Measurements from ENCODE around the gene ALOX5.
A peak's percentile ranks its signal among the peaks of the same experiment; 100 is the strongest.
"Not testable (repeated sequence)": the region's sequence is repeated elsewhere in the genome, so short reads cannot be mapped to it uniquely, and the experiment has no call there.

Gene ALOX5

DNA sequence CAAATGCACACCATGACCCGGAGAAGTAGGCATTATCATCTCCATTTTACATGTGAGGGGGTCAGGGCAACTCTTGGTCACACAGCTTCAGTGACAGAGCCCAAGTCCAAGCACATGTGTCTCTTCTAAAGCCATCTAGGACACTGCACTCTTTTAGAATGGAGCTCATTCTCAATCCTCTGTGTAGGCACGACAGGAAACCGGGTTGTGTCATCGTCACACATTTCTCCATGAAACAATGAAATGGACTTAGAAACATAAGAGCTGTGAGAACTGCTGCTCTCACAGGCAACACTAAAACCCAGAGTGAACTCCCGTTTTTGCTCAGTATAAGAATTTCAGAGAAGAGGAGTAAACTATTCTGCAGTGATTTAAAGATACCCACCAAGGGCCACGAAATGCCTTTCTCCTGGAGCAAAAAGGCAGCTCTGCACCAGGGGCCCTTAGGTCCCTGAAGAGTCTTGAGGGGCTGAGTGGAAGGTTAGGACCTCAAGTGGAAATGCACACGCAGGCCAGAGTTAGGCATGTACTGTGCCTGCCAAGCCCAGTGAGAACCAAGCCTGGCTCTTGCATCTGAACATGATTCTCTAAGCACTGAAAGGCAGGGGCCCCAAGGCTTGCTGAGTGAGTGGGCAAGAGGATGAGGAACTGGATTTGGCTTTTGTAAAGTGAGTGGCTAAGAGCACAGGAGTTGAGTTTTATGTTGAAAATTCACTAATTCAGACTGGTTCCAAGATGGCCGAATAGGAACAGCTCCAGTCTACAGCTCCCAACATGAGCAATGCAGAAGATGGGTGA lies 13.3 kb downstream of the ALOX5 start:
- WGBS (ENCODE audit: insufficient coverage), result 96% methylated on average over 8 of the region's 8 CpGs
- Histone ChIP-seq H3K4me1 (ENCODE audit: control extremely low read depth in 1 of 4, control insufficient read depth in 4 of 4, insufficient read depth in 4 of 4, low read length in 3 of 4) (peaks cover 0 to 19% (median 5%) of the 10 kb centered on the region in 4 experiments), H3K9me3 (ENCODE audit: control extremely low read depth in 1 of 5, control insufficient read depth in 4 of 5, insufficient read depth in 2 of 5, low read depth in 1 of 5, low read length in 4 of 5) (peaks cover 0 to 4% (median 0%) of the 10 kb centered on the region in 5 experiments), H3K27me3 (replicated peaks in 2 of 5; ENCODE audit: control insufficient read depth in 4 of 5, insufficient read depth in 5 of 5, low read length in 4 of 5) (no peaks in the 10 kb centered on the region), H3K4me3 (ENCODE audit: control insufficient read depth in 1 of 7, extremely low read depth in 1 of 7, insufficient read depth in 4 of 7, low read depth in 2 of 7, low read length in 6 of 7) (no peak overlapping the region), H3K36me3 (ENCODE audit: control insufficient read depth in 4 of 4, insufficient read depth in 4 of 4, low read length in 3 of 4) (no peaks in the 10 kb centered on the region), H3K27ac (ENCODE audit: insufficient read depth in 1 of 2, low read depth in 1 of 2, low read length in 2 of 2, poor library complexity in 1 of 2, severe bottlenecking in 2 of 2) (no peak overlapping the region)
- no peak for DNase-seq
- CTCF ChIA-PET, result interaction anchor here (1.5 to 1.7 kb wide), 2 partner anchors 10 to 34 kb away, joined by 4 to 6 read pairs; no protein-coding TSS in a partner anchor
- POLR2A ChIA-PET, result no interaction called here

DNA sequence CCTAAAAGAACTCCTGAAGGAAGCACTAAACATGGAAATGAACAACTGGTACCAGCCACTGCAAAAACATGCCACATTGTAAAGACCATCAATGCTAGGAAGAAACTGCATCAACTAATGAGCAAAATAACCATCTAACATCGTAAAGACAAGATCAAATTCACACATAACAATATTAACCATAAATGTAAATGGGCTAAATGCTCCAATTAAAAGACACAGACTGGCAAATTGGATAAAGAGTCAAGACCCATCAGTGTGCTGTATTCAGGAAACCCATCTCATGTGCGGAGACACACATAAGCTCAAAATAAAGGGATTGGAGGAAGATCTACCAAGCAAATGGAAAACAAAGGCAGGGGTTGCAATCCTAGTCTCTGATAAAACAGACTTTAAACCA lies 15.7 kb downstream of the ALOX5 start:
- POLR2A ChIA-PET; H3K4me3 ChIP-seq (ENCODE audit: control insufficient read depth in 1 of 7, extremely low read depth in 1 of 7, insufficient read depth in 4 of 7, low read depth in 2 of 7, low read length in 6 of 7); H3K9me3 ChIP-seq (ENCODE audit: control extremely low read depth in 1 of 5, control insufficient read depth in 4 of 5, insufficient read depth in 2 of 5, low read depth in 1 of 5, low read length in 4 of 5); H3K4me1 ChIP-seq (ENCODE audit: control extremely low read depth in 1 of 4, control insufficient read depth in 4 of 4, insufficient read depth in 4 of 4, low read length in 3 of 4); CTCF ChIA-PET; DNase-seq; H3K36me3 ChIP-seq (ENCODE audit: control insufficient read depth in 4 of 4, insufficient read depth in 4 of 4, low read length in 3 of 4); H3K27ac ChIP-seq (ENCODE audit: insufficient read depth in 1 of 2, low read depth in 1 of 2, low read length in 2 of 2, poor library complexity in 1 of 2, severe bottlenecking in 2 of 2); H3K27me3 ChIP-seq (replicated peaks in 2 of 5; ENCODE audit: control insufficient read depth in 4 of 5, insufficient read depth in 5 of 5, low read length in 4 of 5): not testable (repeated sequence)
- no CpG with 5 or more reads among the region's 2 CpGs for WGBS (ENCODE audit: insufficient coverage)

DNA sequence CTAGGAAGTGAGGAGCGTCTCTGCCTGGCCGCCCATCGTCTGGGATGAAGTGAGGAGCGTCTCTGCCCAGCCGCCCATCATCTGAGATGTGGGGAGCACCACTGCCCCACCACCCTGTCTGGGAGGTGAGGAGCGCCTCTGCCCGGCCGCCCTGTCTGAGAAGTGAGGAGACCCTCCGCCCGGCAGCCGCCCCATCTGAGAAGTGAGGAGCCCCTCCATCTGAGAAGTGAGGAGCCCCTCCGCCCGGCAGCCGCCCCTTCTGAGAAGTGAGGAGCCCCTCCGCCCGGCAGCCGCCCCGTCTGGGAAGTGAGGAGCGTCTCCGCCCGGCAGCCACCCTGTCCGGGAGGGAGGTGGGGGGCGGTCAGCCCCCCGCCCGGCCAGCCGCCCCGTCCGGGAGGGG lies 17.6 kb downstream of the ALOX5 start:
- H3K27ac ChIP-seq (ENCODE audit: insufficient read depth in 1 of 2, low read depth in 1 of 2, low read length in 2 of 2, poor library complexity in 1 of 2, severe bottlenecking in 2 of 2); CTCF ChIA-PET; POLR2A ChIA-PET; H3K36me3 ChIP-seq (ENCODE audit: control insufficient read depth in 4 of 4, insufficient read depth in 4 of 4, low read length in 3 of 4); H3K4me1 ChIP-seq (ENCODE audit: control extremely low read depth in 1 of 4, control insufficient read depth in 4 of 4, insufficient read depth in 4 of 4, low read length in 3 of 4); H3K27me3 ChIP-seq (replicated peaks in 2 of 5; ENCODE audit: control insufficient read depth in 4 of 5, insufficient read depth in 5 of 5, low read length in 4 of 5); DNase-seq; H3K4me3 ChIP-seq (ENCODE audit: control insufficient read depth in 1 of 7, extremely low read depth in 1 of 7, insufficient read depth in 4 of 7, low read depth in 2 of 7, low read length in 6 of 7): not testable (repeated sequence)
- 98% methylated on average over 5 of the region's 28 CpGs for WGBS (ENCODE audit: insufficient coverage)
- H3K9me3 ChIP-seq (ENCODE audit: control extremely low read depth in 1 of 5, control insufficient read depth in 4 of 5, insufficient read depth in 2 of 5, low read depth in 1 of 5, low read length in 4 of 5), result peaks cover 0 to 10% (median 3%) of the 10 kb centered on the region in 5 experiments

DNA sequence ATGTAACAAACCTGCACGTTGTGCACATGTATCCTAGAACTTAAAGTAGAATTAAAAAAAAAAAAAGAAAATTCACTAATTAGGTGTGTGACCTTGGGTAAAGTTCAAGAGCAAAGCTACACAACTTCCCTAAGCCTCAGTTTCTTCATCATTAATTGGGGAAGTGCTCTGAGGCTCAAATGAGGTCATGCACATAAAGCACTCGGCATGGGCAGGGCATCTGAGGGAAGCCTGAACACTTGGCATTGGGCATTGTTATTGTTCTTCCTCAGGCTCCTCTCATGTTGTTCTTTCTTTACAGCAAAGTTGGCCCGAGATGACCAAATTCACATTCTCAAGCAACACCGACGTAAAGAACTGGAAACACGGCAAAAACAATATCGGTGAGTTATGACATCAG lies 21.5 kb downstream of the ALOX5 start:
- ChIA-PET CTCF (no interaction called here), POLR2A (no interaction called here)
- no peak for DNase-seq
- Histone ChIP-seq H3K4me3 (ENCODE audit: control insufficient read depth in 1 of 7, extremely low read depth in 1 of 7, insufficient read depth in 4 of 7, low read depth in 2 of 7, low read length in 6 of 7) (no peak overlapping the region), H3K27ac (ENCODE audit: insufficient read depth in 1 of 2, low read depth in 1 of 2, low read length in 2 of 2, poor library complexity in 1 of 2, severe bottlenecking in 2 of 2) (no peak overlapping the region), H3K4me1 (ENCODE audit: control extremely low read depth in 1 of 4, control insufficient read depth in 4 of 4, insufficient read depth in 4 of 4, low read length in 3 of 4) (no peaks in the 10 kb centered on the region), H3K9me3 (ENCODE audit: control extremely low read depth in 1 of 5, control insufficient read depth in 4 of 5, insufficient read depth in 2 of 5, low read depth in 1 of 5, low read length in 4 of 5) (peaks cover 0 to 10% (median 3%) of the 10 kb centered on the region in 5 experiments), H3K36me3 (ENCODE audit: control insufficient read depth in 4 of 4, insufficient read depth in 4 of 4, low read length in 3 of 4) (no peaks in the 10 kb centered on the region), H3K27me3 (replicated peaks in 2 of 5; ENCODE audit: control insufficient read depth in 4 of 5, insufficient read depth in 5 of 5, low read length in 4 of 5) (no peaks in the 10 kb centered on the region)
- WGBS (ENCODE audit: insufficient coverage), result 96% methylated on average over 6 of the region's 7 CpGs

DNA sequence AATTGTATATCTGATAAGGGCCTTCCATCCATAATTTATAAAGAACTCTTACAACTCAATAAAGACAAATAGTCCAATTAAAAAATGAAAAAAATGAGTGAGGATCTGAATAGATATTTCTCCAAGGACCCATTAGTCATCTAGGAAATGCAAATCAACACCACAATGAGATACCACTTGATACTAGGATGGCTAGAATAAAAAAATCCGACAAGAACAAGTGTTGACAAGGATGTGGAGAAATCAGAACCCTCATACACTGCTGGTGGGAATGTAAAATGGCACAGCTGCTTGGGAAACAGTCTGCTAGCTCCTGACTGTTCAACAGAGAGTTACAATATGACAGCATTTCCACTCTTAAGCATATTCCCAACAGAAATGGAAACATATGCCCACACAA lies 24.6 kb downstream of the ALOX5 start:
- Histone ChIP-seq H3K27me3 (replicated peaks in 2 of 5; ENCODE audit: control insufficient read depth in 4 of 5, insufficient read depth in 5 of 5, low read length in 4 of 5) (no peaks in the 10 kb centered on the region), H3K36me3 (ENCODE audit: control insufficient read depth in 4 of 4, insufficient read depth in 4 of 4, low read length in 3 of 4) (no peaks in the 10 kb centered on the region), H3K9me3 (ENCODE audit: control extremely low read depth in 1 of 5, control insufficient read depth in 4 of 5, insufficient read depth in 2 of 5, low read depth in 1 of 5, low read length in 4 of 5) (peaks cover 0 to 10% (median 3%) of the 10 kb centered on the region in 5 experiments), H3K4me1 (ENCODE audit: control extremely low read depth in 1 of 4, control insufficient read depth in 4 of 4, insufficient read depth in 4 of 4, low read length in 3 of 4) (peaks cover 4 to 8% (median 7%) of the 10 kb centered on the region in 4 experiments), H3K27ac (ENCODE audit: insufficient read depth in 1 of 2, low read depth in 1 of 2, low read length in 2 of 2, poor library complexity in 1 of 2, severe bottlenecking in 2 of 2) (no peak overlapping the region), H3K4me3 (ENCODE audit: control insufficient read depth in 1 of 7, extremely low read depth in 1 of 7, insufficient read depth in 4 of 7, low read depth in 2 of 7, low read length in 6 of 7) (no peak overlapping the region)
- CTCF ChIA-PET, result no interaction called here
- POLR2A ChIA-PET, result no interaction called here
- no peak for DNase-seq
- no CpG with 5 or more reads among the region's 1 CpG for whole genome bisulfite sequencing (ENCODE audit: insufficient coverage)

DNA sequence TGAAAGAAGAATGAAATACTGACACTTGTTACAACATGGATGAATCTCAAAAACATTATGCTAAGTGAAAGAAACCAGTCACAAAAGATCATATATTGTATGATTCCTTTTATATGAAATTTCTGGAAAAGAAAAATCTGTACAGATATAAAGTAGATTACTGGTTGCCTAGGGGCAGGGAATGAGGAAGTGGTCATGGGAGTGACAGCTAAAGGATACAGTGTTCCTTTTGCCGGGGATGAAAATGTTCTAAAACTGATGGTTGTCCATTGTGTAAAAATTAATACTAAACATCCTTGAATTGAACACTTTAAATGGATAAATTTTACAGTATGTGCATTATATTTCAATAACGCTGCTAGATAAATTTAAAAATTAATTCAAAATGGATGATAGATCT lies 25.1 kb downstream of the ALOX5 start:
- no CpG with 5 or more reads among the region's 2 CpGs for WGBS (ENCODE audit: insufficient coverage)
- CTCF ChIA-PET, result no interaction called here
- Histone ChIP-seq H3K9me3 (ENCODE audit: control extremely low read depth in 1 of 5, control insufficient read depth in 4 of 5, insufficient read depth in 2 of 5, low read depth in 1 of 5, low read length in 4 of 5) (peaks cover 0 to 10% (median 3%) of the 10 kb centered on the region in 5 experiments), H3K27ac (ENCODE audit: insufficient read depth in 1 of 2, low read depth in 1 of 2, low read length in 2 of 2, poor library complexity in 1 of 2, severe bottlenecking in 2 of 2) (no peak overlapping the region), H3K4me1 (ENCODE audit: control extremely low read depth in 1 of 4, control insufficient read depth in 4 of 4, insufficient read depth in 4 of 4, low read length in 3 of 4) (peaks cover 9 to 12% (median 11%) of the 10 kb centered on the region in 4 experiments), H3K36me3 (ENCODE audit: control insufficient read depth in 4 of 4, insufficient read depth in 4 of 4, low read length in 3 of 4) (no peaks in the 10 kb centered on the region), H3K27me3 (replicated peaks in 2 of 5; ENCODE audit: control insufficient read depth in 4 of 5, insufficient read depth in 5 of 5, low read length in 4 of 5) (no peaks in the 10 kb centered on the region), H3K4me3 (ENCODE audit: control insufficient read depth in 1 of 7, extremely low read depth in 1 of 7, insufficient read depth in 4 of 7, low read depth in 2 of 7, low read length in 6 of 7) (no peak overlapping the region)
- POLR2A ChIA-PET, result no interaction called here
- DNase-seq, result peak in 2 of 3 donors; percentile 36 to 52

DNA sequence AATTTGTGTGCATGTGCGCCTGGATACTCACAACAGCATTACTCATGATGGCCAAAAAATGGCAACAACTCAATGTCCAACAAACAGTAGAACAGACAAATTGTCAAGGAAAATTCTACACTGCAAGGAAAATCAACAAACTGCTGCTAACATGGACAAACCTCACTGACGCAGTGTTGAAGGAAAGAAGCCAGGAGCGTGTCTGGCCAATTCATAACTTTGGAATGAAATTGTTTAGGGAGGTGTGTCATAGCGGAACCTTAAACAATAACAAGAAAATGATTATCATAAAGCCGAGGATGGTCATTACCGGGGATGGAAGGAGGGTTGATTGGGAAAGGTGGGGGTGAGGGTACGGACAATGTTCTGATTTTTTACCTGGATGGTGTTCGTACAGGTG lies 29.1 kb downstream of the ALOX5 start:
- Histone ChIP-seq H3K27ac (ENCODE audit: insufficient read depth in 1 of 2, low read depth in 1 of 2, low read length in 2 of 2, poor library complexity in 1 of 2, severe bottlenecking in 2 of 2) (no peak overlapping the region), H3K4me1 (ENCODE audit: control extremely low read depth in 1 of 4, control insufficient read depth in 4 of 4, insufficient read depth in 4 of 4, low read length in 3 of 4) (peaks cover 18 to 30% (median 24%) of the 10 kb centered on the region in 4 experiments), H3K36me3 (ENCODE audit: control insufficient read depth in 4 of 4, insufficient read depth in 4 of 4, low read length in 3 of 4) (no peaks in the 10 kb centered on the region), H3K4me3 (ENCODE audit: control insufficient read depth in 1 of 7, extremely low read depth in 1 of 7, insufficient read depth in 4 of 7, low read depth in 2 of 7, low read length in 6 of 7) (no peak overlapping the region), H3K9me3 (ENCODE audit: control extremely low read depth in 1 of 5, control insufficient read depth in 4 of 5, insufficient read depth in 2 of 5, low read depth in 1 of 5, low read length in 4 of 5) (no peaks in the 10 kb centered on the region), H3K27me3 (replicated peaks in 2 of 5; ENCODE audit: control insufficient read depth in 4 of 5, insufficient read depth in 5 of 5, low read length in 4 of 5) (no peaks in the 10 kb centered on the region)
- DNase-seq, result no peak
- CTCF ChIA-PET, result interaction anchor here (1.3 kb wide), 1 partner anchor 26 kb away, joined by 3 read pairs; no protein-coding TSS in a partner anchor
- WGBS (ENCODE audit: insufficient coverage), result 100% methylated on average over 2 of the region's 8 CpGs
- POLR2A ChIA-PET, result interaction anchor here (1.5 to 2.2 kb wide), 2 partner anchors 13 to 17 kb away, joined by 4 to 16 read pairs; no protein-coding TSS in a partner anchor

Data from common myeloid progenitor, CD34-positive (primary cell).